HG03558 (cell line): Measurements from ENCODE around the gene SSR1.

Experiments used
- ATAC-seq: cut with Tn5 transposase; IDR thresholded peaks from one replicate; pipeline ENCODE4 v1.9.1; 2021; ENCODE audit warnings: moderate number of reproducible peaks; ENCODE audit not compliant: unreplicated experiment; ENCODE audit errors: extremely low read depth

The SSR1 gene

DNA sequence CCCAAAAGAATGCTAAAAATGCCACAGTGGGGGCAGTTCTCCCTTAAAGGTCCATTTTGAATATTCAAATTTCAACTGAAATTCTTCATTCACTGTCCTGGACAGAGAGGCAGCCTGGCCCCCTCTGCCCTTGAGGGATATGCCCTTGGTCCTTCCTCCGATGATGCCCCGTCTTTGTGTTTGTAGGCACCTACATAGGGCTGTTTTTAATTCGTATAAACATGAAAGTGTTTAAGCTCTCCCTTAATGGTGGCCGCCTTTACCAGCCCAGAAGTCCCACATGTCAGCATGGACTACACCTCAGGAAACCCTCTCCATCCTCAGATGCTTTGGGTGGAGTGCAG is 70.2 kb downstream of the SSR1 start:
- no peak for ATAC-seq

DNA sequence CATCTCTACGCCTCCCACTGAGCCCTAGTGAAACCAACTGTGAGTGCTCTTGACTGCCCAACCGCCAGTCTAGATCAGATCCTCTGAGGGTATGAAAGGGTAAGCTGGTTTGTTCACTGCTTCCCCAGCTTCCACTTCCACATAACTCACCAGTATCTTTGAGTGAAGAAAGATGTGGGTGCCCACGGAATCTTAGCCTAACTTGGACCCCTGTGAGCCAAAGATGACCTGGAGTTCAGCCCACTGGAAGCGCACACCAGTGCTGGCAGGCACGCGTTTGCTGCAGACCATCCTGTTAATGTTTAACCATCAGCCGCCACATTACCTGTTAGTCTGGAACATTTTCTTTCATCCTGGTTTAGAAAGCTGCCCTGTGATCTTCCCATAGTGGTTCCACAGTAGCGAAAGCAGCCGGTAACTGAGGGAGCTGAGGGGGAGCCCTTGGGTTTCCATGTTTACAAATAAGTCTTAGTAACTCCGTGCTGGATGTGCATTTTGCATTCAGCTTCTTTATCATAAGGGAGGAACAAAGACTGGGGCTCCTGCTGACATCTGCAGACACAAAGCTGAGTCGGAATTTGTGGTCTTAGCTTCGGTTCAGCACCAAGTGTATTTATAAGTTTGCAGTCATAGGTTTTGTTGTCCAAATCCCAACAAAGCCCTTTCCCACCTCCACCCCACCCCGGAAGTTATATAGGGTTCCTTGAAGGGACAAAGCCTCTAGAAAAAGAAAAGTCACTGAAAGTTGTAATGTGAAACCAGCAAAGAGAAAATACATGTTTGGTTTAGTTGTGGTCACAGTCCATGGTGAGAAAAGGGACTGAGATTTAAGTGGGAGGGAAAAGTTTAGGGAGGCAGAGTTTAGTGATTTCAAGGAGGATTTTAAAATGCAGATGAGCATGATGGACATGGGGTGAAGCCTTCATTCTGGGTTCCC is 71.0 kb downstream of the SSR1 start:
- no peak for ATAC-seq

DNA sequence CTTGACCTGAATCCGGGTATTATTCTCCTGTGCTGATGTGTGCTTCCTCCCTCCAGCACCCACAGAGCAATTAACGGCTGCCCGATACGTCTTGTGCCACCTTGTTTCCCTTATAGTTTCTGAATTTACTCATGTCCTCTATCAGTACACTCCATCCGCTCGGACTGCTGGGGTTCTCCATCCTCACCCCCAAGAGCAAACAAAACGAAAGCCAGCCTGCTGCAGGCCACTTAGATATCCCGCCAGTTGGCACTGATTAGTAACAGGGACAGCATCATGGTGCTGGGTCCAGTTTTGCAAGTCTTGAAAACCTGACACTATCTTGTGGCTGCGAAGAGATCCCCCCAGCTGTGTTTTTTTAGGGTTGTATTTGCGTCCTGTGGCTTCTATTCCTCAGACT is 71.8 kb downstream of the SSR1 start:
- no peak for ATAC-seq

DNA sequence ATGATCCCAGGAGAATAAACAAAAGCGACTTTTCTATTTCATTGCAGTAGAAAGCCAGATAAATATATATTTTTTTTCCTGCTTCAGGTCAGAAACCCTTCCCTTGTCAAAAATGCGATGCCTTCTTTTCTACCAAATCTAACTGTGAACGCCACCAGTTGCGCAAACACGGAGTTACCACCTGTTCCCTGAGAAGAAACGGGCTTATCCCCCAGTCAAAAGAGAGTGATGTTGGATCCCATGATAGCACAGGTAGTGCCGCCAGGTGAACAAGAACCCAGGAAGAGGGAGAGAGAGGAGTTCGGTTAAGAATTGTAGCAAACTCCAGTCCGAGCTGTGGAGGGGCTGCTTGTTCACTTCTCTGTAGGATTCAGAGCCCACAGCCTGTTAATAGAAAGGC is 72.6 kb downstream of the SSR1 start:
- ATAC-seq, result no peak

DNA sequence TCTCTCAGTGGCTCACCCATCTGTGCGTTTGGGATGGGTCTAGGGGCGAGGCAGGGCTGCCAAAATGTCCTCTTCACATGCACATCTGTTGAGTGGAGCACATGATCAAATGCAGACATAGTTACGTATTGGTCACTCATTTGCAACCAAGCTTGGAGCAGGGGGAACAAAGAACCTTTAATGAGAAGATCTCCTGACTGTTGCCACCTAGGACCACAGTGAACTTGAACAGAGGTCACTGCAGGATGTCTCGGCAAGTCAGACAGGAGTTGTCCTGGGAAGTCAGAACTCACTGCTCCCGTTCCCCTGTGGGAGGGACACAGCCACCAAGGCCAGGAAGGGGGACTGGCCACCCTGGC is 73.4 kb downstream of the SSR1 start:
- ATAC-seq, result no peak

DNA sequence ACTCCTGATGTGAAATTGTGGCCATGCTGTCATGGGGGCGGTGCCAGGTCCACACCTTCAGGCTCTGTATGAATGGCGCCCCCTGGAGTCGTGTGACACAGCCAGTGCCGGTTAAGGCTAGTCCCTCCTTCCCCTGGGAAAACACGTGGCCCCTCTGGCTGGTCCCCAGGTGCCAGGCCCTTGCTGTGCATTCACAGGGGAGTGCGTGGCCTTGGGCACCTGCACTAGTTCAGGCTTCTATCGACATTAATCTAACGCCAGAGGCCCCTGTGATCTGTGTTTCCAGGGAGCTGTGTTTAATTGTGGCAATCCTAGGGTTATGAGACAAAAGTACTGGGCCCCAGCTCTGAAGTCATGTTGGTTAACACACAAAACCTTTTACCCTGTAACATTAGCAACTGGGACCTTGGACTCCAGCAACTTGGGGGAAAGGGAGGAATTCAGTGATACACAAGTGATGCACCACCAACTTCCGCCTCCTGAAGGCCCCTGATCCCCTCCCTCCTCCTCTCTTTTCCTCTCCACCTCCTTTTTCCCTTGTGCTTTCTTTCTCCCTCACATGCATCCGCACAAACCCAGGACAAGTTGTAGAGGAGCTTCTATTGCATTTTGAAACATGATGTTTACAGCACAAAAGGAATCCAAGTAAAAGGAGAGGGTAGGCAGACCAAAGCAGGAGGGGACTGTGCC is 74.0 kb downstream of the SSR1 start:
- no peak for ATAC-seq

DNA sequence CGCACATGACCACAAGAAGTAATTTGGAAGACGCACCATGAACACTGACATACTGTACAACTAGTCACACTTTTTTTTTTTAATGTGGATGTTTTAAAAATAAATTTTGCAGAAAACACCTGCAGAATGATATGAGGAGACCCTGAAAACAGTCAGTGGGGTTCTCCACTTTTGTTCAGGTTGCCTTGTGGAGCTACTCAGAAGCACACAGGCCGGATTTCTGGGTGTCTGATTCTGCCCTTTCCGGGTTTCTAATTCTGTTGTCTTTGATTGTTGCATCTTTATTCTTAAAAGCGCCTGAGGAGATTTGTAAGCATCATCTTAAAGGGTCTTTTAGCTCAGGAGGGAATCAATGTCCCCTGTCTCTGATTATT is 74.5 kb downstream of the SSR1 start:
- no peak for ATAC-seq

DNA sequence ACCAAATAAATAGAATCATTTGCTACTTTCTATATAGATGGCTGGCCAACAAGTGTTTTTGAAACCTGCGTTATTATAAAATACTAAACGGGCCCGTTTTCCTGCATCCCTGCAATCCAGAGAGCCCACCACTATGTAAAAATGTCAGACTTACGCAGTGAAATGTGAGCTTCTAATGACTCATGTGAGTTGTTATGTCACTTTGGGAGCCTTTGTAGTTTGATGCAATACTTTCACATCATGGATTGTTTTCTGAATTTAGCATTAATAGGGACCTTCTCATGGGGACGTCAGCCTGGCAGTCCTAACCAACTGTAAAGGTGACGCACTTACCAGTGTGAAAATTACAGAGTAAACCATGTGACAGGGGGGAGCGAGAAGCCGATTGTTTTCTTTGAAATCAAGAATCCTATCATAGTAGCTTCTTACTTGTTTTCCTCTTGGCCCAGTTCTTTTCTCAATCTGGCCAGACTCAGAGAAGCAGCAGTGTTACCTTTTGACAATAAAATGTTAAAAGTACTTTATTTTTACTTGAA is 75.3 kb downstream of the SSR1 start:
- ATAC-seq, result no peak

DNA sequence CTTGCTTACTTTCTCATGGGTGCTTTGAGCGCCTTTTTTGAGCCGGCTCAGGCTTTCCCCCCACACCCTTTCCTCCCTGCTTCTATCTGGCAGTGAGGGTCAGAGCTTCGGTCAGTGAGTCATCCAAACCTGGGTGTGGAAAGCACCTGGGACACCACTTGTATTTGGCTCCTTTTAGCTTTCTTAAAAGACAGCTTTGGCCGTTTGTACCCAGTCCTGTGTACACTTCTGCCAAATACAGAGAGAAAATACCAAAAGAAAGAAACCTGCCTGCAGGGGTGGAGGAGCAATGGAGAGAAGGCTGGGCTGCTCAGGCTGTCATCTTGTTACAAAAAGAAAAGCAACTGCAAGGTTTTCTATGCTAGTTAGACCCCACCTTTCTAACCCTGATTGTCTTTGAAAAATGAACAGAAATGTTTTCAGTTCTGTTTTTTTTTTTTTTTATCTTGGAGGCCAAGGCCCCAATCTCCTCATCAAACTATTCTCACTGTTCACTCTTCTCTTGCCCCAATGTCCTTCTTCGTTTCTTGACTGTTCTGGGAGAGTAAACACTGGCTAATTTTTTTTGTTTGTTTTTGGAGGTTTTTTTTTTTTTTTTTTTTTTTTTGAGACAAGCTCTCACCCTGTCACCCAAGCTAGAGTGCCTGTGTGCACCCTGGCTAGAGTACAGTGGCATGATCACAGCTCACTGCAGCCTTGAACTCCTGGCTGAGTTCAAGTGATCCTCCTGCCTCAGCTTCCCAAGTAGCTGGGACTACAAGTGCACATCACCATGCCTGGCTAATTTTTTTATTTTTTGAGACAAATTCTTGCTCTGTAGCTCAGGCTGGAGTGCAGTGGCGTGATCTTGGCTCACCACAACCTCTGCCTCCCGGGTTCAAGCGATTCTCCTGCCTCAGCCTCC is 76.4 kb downstream of the SSR1 start:
- no peak for ATAC-seq

DNA sequence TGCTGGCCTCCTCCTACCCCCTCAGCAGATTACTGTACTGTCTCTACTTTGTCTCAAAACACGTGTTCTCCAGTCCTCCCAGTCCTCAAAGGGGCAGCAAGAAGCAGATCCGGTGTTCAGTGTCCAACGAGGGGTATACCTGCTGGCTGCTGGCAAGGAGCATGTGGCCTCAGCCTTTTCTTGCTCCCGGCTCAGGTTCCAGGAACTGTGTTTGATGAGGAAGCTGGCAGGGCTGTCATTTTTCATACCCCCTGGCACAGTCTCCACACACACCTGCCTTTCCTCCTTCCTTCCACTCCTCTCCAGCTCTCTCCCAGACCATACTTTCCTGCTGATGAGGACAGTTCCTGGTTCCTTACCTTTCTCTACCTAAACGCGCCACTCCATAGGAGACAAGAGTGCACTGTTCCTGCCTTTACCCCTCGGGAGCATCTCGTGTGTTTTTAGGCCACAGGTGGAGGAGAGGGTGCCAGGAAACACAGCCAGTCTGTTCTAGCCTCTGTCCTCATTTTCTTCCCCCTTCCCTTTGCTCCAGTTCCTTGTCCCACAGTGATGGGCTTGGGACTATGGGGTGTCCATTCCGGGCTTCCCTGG is 77.2 kb downstream of the SSR1 start:
- ATAC-seq, result no peak

DNA sequence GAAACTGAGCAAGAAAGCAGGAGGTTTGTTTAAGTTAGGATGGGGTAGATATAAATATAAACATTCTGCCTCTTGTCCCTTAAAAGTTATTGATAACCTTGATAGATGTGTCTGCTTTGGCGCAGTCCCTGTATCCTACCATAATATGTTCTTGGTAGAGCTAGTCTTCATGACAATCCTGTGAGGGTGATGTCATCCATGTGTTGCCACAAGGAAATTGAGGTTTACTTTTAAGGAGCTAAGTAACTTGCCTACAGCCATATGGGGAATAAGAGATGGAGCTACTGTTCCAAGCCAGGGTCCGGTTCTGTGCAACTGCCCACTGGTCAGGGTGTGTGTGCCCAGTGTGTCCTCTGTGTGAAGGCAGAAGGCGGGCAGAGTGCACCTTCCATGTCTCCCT is 78.5 kb downstream of the SSR1 start:
- ATAC-seq, result no peak

DNA sequence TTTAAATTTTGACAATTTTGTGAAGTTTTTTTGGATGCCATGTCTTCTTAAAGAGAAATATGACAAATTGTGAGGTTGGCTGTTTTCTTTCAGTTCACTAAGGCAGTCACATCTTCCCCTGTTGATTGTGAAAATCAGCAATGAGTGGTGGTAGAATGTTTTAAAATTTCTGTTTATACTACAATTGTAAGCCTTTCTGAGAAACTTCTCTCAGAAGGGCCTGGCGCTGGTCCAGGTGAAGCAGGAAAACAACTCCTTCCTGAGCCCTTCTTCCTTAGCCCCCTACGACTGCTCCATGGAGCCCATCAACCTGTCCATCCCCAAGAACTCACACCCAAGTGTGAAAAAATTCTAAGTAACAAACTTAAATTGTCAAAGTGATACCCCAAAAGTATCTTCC is 80.6 kb downstream of the SSR1 start:
- no peak for ATAC-seq

DNA sequence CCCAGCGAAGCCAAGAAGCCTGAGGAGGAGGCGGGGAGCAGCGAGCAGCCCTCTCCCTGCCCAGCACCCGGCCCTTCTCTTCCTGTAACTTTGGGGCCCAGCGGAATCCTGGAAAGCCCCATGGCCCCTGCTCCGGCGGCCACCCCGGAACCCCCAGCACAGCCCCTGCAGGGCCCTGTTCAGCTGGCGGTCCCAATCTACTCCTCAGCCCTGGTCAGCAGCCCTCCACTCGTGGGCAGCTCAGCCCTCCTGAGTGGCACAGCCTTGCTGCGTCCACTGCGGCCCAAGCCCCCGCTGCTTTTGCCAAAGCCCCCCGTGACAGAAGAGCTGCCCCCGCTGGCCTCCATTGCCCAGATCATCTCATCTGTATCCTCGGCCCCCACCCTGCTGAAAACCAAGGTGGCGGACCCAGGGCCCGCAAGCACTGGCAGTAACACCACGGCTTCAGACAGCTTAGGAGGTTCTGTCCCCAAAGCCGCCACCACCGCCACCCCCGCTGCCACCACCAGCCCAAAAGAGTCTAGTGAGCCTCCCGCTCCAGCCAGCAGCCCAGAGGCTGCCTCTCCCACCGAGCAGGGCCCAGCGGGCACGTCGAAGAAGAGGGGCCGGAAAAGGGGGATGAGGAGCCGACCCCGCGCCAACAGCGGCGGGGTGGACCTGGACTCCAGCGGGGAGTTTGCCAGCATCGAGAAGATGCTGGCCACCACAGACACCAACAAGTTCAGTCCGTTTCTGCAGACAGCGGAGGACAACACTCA is 81.9 kb downstream of the SSR1 start:
- no peak for ATAC-seq

DNA sequence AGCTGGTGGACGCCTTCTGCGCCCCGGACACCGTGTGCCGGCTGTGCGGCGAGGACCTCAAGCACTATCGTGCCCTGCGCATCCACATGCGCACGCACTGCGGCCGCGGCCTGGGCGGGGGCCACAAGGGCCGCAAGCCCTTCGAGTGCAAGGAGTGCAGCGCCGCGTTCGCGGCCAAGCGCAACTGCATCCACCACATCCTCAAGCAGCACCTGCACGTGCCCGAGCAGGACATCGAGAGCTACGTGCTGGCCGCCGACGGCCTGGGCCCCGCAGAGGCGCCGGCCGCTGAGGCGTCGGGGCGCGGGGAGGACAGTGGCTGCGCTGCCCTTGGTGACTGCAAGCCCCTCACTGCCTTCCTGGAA is 82.7 kb downstream of the SSR1 start:
- ATAC-seq, result no peak

DNA sequence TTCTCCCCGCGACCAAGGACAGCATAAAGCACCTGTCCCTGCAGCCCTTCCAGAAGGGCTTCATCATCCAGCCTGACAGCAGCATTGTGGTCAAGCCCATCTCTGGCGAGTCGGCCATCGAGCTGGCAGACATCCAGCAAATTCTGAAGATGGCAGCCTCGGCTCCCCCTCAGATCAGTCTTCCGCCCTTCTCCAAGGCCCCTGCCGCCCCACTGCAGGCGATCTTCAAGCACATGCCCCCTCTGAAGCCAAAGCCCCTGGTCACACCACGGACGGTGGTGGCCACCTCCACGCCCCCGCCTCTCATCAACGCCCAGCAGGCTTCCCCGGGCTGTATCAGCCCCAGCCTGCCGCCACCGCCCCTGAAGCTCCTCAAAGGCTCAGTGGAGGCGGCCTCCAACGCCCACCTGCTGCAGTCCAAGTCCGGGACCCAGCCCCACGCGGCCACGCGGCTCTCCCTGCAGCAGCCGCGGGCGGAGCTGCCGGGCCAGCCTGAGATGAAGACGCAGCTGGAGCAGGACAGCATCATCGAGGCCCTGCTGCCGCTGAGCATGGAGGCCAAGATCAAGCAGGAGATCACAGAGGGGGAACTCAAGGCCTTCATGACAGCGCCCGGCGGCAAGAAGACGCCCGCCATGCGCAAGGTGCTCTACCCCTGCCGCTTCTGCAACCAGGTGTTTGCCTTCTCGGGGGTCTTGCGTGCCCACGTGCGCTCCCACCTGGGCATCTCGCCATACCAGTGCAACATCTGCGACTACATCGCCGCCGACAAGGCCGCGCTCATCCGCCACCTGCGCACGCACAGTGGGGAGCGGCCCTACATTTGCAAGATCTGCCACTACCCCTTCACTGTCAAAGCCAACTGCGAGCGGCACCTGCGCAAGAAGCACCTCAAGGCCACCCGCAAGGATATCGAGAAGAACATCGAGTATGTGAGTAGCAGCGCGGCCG is 83.3 kb downstream of the SSR1 start:
- no peak for ATAC-seq

DNA sequence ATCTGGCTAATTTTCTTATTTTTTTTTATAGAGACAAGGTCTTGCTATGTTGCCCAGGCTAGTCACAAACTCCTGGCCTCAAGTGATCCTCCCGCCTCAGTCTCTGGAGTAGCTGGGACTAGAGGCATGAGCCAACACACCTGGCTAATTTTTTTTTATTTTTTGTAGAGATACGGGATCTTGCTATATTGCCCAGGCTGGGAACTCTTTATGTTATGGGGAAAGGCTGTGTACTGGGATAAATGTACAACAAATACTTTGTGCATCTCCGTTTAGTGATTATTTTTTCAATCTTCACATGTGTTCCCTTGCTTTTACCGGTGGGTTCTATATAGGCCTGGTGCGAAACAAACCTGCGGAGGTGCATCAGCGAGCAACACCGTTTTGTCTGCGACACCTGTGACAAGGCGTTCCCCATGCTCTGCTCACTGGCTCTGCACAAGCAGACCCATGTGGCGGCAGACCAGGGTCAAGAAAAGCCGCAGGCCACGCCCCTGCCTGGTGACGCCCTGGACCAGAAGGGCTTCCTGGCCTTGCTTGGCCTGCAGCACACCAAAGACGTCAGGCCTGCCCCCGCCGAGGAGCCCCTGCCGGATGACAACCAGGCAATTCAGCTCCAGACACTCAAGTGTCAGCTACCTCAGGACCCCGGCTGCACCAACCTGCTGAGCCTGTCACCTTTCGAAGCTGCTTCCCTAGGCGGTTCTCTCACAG is 84.2 kb downstream of the SSR1 start:
- ATAC-seq, result no peak

DNA sequence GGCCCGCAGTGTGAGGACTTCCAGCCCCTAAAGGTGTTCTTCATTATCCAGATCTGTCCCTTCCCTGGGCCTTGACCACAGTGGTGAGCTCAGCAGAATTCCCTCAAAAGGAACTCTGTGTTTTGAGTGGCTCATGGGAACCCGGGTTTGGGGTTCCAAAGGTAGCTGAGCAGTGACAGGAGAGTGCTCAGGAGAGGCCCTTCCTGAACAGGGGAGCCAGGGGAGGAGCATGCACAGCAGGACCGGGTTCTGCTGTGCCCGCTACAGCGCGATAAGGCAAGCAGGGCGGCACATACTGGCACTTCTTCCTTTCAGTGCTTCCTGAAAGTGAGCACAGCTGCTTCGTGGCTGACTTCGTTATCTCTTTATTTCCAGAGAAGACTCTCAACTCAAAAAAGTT is 88.3 kb downstream of the SSR1 start:
- ATAC-seq, result no peak

DNA sequence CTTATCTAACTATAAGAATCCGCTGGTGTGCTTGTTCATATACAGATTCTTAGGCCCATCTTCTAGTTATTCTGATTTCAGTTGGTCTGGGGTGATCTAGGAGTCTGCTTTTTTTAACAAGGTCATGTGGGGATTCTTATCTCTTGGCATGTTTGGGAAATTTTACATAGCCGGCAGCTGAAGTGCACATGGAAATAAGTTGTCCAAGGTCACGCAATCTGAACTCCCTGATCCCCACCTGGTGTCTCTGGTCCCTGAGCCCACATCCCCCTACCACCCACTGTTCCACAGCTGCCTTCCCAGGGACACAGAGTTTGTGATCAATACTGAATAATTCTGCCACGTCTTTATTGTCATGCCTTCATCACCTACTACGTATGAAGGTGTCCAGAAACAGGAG is 90.8 kb downstream of the SSR1 start:
- no peak for ATAC-seq
